GM20000 (cell line): ENCODE results near the gene LEUTX.

Source experiments
- DNase-seq: peaks from one replicate; pipeline ENCODE4 v3.0.0; 2012; ENCODE audit warnings: low spot score
- CTCF ChIP-seq: IDR thresholded peaks from 2 replicates; pipeline ENCODE4 v1.5.1; 2012; ENCODE audit warnings: mild to moderate bottlenecking, control low read depth; ENCODE audit errors: extremely low read depth, missing control alignments

Gene LEUTX

GRCh38 chr19:39780894-39781293 lies 2.2 kb downstream of the LEUTX start:
- DNase-seq, result no peak
- TF ChIP-seq CTCF, result no peak

GRCh38 chr19:39788244-39788643 lies 9.6 kb downstream of the LEUTX start:
- no peak for TF ChIP-seq CTCF
- DNase-seq, result no peak

- peak; percentile 79 for DNase-seq
- TF ChIP-seq CTCF, result peak; percentile 85
Observed at GRCh38 chr19:39792999-39793546, 14.4 kb downstream of the LEUTX start.

GRCh38 chr19:39795001-39795400 lies 16.3 kb downstream of the LEUTX start:
- TF ChIP-seq CTCF, result no peak
- DNase-seq, result peak; percentile 50

- no peak for DNase-seq
- no peak for TF ChIP-seq CTCF
Observed at GRCh38 chr19:39796000-39796498, 17.4 kb downstream of the LEUTX start.

- DNase-seq, result no peak
- TF ChIP-seq CTCF, result no peak
Observed at GRCh38 chr19:39797083-39797482, 18.4 kb downstream of the LEUTX start.

- TF ChIP-seq CTCF, result no peak
Observed at GRCh38 chr19:39802958-39803357, 24.3 kb downstream of the LEUTX start.

More at GRCh38 chr19:39802958-39803357, 24.3 kb downstream of the LEUTX start:
- DNase-seq, result no peak
